Activated naive CD8-positive, alpha-beta T cell treated with anti-CD3 and anti-CD28 coated beads for 36 hours (primary cell): ENCODE measurements around the gene AKT3. TPM values are rescaled to one million over a fixed set of nuclear protein-coding genes. Genes with fewer than 3 reads are reported as not detected.
"Not testable (repeated sequence)": the region's sequence is repeated elsewhere in the genome, so short reads cannot be mapped to it uniquely, and the experiment has no call there.

ENCODE experiments used
- DNase-seq: peaks from one replicate; pipeline ENCODE4 v3.0.0; 2021
- H3K27ac Mint-ChIP-seq: one replicate; pipeline ENCODE4 v1.8.0; 2022; ENCODE audit warnings: mild to moderate bottlenecking, moderate library complexity, mixed read lengths
- H3K27me3 Mint-ChIP-seq: one replicate; pipeline ENCODE4 v1.8.0; 2022; ENCODE audit warnings: mild to moderate bottlenecking, mixed read lengths
- H3K36me3 Mint-ChIP-seq: one replicate; pipeline ENCODE4 v1.8.0; 2021; ENCODE audit warnings: mild to moderate bottlenecking, mixed read lengths
- H3K4me1 Mint-ChIP-seq: one replicate; pipeline ENCODE4 v1.8.0; 2021; ENCODE audit warnings: mixed read lengths
- H3K4me3 Mint-ChIP-seq: one replicate; pipeline ENCODE4 v1.8.0; 2022; ENCODE audit warnings: mild to moderate bottlenecking, moderate library complexity, mixed read lengths
- H3K9me3 Mint-ChIP-seq: one replicate; pipeline ENCODE4 v1.8.0; 2022; ENCODE audit warnings: mixed read lengths
- total RNA-seq, 2 experiments: library from RNA; stranded (reverse); gene quantifications; one replicate each; pipeline ENCODE4 v1.2.3, GENCODE V29; 2021

AKT3 gene
- total RNA-seq: 10 to 100 TPM; 19.1 to 21.5 TPM

DNA sequence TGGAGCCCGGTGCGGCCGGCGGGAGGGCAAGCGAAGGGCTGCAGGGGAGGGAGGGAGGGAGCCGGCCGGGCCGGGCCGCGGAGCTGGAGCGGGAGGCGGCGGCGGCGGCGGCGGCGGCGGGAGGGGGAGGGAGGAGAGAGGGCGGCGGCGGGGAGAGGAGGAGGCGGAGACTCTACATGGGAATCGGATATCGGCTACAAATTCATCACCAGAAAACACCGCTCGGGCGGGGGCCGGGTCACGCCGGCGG lies at the start of gene AKT3:
TSS of gene AKT3 (minus strand) at position 42 of the 250 bp plus-strand sequence. CDS start 7,073 bp downstream, outside the sequence.
- Mint-ChIP-seq H3K27ac (peak within 1 kb of the TSS; percentile 95), H3K4me3 (peak within 1 kb of the TSS; percentile 91), H3K36me3 (peaks cover 4% of the 10 kb centered on the region), H3K9me3 (no peaks in the 10 kb centered on the region), H3K4me1 (peaks cover 37% of the 10 kb centered on the region), H3K27me3 (peaks cover 6% of the 10 kb centered on the region)
- no peak for DNase-seq

DNA sequence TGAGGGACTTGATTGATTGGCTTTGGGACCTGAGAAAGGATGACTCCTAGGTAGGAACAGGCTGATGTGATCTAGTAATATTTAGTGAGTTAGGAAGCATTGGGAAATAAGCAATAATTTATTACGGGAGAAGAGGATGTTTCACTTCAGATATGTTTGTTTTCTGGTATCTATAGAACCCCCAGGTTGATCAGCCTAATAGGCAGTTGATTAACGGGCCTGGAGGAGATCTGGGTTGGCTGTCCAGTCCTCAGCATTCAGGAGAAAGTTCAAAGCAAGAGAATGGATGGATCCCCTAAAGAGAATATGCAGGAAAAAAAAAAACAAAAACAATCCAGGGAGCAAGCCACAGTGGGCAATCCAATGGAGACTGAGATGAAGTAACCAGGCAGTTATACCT lies 48.2 kb upstream of the AKT3 start:
- H3K4me1 Mint-ChIP-seq: no peaks in the 10 kb centered on the region

DNA sequence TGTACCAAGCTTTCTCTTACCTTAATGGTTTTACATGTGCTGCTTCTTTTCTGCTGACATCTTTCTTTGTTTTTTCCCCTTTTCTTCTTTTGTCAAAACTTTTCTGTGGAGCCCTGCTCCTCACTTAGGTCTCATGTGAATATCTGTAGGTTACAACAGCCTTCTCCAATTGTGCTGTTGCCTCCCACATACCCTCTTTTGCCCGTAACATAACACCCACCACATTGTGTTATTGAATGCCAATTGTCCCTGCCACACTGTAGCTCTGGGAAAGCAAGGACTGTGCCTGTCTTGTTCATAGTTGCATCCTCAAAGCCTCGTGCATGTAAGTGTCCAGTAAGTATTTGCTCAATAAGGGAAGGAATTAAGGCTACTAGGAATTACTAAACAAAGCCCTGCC lies 46.3 kb upstream of the AKT3 start:
- no peaks in the 10 kb centered on the region for H3K9me3 Mint-ChIP-seq
- no peak overlapping the region for H3K4me3 Mint-ChIP-seq
- no peak for DNase-seq
- H3K27ac Mint-ChIP-seq: no peak overlapping the region
- H3K27me3 Mint-ChIP-seq: no peaks in the 10 kb centered on the region
- no peaks in the 10 kb centered on the region for H3K4me1 Mint-ChIP-seq
- no peaks in the 10 kb centered on the region for H3K36me3 Mint-ChIP-seq

More for the DNA sequence above, 48.2 kb upstream of the AKT3 start:
- no peak for DNase-seq
- no peaks in the 10 kb centered on the region for H3K27me3 Mint-ChIP-seq
- H3K27ac Mint-ChIP-seq: no peak overlapping the region
- no peaks in the 10 kb centered on the region for H3K9me3 Mint-ChIP-seq
- no peaks in the 10 kb centered on the region for H3K36me3 Mint-ChIP-seq
- no peak overlapping the region for H3K4me3 Mint-ChIP-seq

DNA sequence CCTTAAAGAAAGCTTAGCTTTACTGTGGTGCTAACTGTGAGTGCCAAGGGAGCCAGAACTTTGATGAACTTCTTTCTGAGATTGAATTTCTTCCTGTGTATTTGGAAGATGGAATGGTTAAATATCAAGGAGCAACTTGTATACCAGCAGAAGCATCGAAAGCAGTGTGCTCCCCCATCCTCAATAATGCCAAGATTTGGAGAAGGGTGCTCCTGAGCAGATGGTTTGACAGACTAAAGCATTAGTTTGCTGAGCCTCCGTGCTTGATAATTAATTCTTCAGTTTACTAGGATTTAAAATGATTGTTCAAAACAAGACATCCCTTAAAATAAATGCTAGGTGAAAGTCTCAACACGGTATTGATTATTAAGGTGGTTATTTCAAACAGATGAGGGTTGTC lies 42.4 kb upstream of the AKT3 start:
- DNase-seq: no peak
- Mint-ChIP-seq H3K4me1 (no peaks in the 10 kb centered on the region), H3K9me3 (no peaks in the 10 kb centered on the region), H3K36me3 (no peaks in the 10 kb centered on the region), H3K27ac (no peak overlapping the region), H3K27me3 (no peaks in the 10 kb centered on the region), H3K4me3 (no peak overlapping the region)

DNA sequence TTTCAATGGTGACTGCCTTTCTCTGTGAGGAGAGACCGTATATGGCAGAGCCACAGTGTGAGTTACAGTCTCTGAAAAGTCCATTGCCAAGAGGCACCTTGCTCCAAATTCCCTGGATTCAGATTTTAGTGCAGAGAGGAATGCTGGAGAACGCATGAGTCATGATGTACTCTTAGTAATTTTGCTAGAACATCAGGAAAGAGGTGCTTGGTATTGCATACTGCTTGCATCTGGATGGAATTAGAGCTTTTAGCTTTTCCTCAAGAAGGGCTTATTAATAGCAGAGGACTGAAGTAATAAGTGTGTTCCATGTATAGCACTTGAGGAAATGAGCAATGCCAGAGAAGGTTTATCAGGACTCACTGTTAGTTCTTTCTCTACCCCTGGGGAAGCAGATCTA lies 40.5 kb upstream of the AKT3 start:
- Mint-ChIP-seq H3K27me3 (peaks cover 3% of the 10 kb centered on the region), H3K4me1 (no peaks in the 10 kb centered on the region), H3K9me3 (no peaks in the 10 kb centered on the region)

DNA sequence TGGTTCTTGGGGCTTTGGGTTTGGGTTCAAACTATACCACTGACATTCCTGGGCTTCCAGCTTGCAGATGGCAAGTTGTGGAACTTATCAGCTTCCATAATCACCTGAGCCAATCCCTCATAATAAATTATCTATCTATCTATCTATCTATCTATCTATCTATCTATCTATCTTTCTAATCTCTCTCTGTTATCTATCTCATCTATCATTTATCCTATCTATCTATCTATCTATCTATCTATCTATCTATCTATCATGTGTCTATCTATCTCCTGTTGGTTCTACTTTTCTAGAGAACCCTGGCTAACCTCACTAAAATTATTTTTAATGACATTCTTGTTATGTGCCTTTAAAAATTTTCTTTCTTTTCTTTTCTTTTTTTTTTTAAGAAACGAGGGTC lies 35.8 kb upstream of the AKT3 start:
- Mint-ChIP-seq H3K4me3 (no peak overlapping the region), H3K4me1 (no peaks in the 10 kb centered on the region), H3K36me3 (no peaks in the 10 kb centered on the region), H3K27me3 (peaks cover 3% of the 10 kb centered on the region), H3K27ac (no peak overlapping the region), H3K9me3 (no peaks in the 10 kb centered on the region)
- DNase-seq: no peak

More for the DNA sequence above, 40.5 kb upstream of the AKT3 start:
- Mint-ChIP-seq H3K27ac (no peak overlapping the region), H3K4me3 (no peak overlapping the region), H3K36me3 (no peaks in the 10 kb centered on the region)
- DNase-seq: no peak

DNA sequence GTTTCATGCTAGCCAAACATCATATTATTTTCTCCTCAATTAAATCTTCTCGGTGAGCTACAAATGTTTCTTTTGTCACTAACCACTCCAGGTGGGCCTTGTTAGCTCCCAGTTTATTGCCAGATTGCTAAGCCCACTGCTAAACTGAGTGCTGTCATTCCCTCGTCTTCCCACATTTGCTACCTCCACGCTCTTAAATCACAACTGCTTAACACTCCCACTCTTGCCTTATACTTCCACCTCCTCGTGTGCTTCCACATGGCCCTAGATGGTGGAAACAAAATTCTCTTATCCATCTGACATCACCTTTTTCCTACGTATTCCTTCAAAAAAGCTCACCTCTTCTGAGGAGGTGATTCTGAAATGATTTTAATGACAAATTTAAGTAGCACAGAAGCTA lies 34.6 kb upstream of the AKT3 start:
- H3K27ac Mint-ChIP-seq: no peak overlapping the region
- no peaks in the 10 kb centered on the region for H3K9me3 Mint-ChIP-seq
- H3K36me3 Mint-ChIP-seq: no peaks in the 10 kb centered on the region
- DNase-seq: no peak
- peaks cover 4% of the 10 kb centered on the region for H3K27me3 Mint-ChIP-seq
- H3K4me1 Mint-ChIP-seq: no peaks in the 10 kb centered on the region
- H3K4me3 Mint-ChIP-seq: no peak overlapping the region

DNA sequence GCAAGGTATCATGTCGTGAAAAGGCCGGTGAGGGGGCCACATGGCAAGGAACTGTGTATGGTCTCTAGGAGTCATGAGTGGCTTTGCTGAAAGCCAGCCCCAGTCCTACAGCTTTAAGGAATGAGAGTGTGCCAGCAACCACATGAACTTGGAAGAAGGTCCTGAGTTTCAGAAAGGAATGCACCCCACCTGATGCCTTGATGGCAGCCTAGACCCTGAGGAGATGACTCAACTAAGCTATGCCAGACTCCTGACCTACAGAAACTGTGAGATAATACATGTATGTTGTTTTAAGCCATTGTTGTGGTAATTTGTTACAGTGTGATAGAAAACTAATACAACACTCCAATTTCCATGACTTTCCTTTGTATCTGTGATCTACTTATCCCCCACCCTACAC lies 33.5 kb upstream of the AKT3 start:
- no peak overlapping the region for H3K27ac Mint-ChIP-seq
- no peak overlapping the region for H3K4me3 Mint-ChIP-seq
- no peaks in the 10 kb centered on the region for H3K36me3 Mint-ChIP-seq
- peaks cover 6% of the 10 kb centered on the region for H3K27me3 Mint-ChIP-seq
- H3K9me3 Mint-ChIP-seq: no peaks in the 10 kb centered on the region
- no peak for DNase-seq
- no peaks in the 10 kb centered on the region for H3K4me1 Mint-ChIP-seq

DNA sequence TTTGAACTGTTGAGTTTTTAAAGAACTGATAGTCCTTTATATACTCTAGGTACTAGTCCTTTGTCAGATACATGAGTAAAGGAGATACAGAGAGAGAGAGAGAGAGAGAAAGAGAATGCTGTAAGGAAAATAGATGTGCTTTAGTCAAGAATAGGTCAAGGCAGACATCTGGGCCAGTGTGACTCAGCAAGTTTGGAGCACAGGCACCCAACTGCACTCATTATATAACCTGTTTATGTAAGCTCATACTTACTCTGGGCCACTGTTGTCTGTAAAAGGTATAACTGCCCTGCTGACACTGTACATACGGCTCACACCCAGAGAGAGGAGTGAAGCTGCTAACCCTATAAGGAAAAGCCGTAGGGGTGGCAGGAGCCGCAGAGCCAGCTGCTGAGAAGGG lies 32.2 kb upstream of the AKT3 start:
- Mint-ChIP-seq H3K4me3 (no peak overlapping the region), H3K4me1 (no peaks in the 10 kb centered on the region), H3K27me3 (peaks cover 6% of the 10 kb centered on the region), H3K9me3 (no peaks in the 10 kb centered on the region), H3K36me3 (no peaks in the 10 kb centered on the region), H3K27ac (no peak overlapping the region)
- DNase-seq: no peak

- H3K4me1 Mint-ChIP-seq, H3K4me3 Mint-ChIP-seq, H3K36me3 Mint-ChIP-seq, H3K27me3 Mint-ChIP-seq, DNase-seq, H3K9me3 Mint-ChIP-seq, H3K27ac Mint-ChIP-seq: not testable (repeated sequence)
These were observed 27.0 kb upstream of the AKT3 start for GRCh38 chr1:243877058-243877457.

DNA sequence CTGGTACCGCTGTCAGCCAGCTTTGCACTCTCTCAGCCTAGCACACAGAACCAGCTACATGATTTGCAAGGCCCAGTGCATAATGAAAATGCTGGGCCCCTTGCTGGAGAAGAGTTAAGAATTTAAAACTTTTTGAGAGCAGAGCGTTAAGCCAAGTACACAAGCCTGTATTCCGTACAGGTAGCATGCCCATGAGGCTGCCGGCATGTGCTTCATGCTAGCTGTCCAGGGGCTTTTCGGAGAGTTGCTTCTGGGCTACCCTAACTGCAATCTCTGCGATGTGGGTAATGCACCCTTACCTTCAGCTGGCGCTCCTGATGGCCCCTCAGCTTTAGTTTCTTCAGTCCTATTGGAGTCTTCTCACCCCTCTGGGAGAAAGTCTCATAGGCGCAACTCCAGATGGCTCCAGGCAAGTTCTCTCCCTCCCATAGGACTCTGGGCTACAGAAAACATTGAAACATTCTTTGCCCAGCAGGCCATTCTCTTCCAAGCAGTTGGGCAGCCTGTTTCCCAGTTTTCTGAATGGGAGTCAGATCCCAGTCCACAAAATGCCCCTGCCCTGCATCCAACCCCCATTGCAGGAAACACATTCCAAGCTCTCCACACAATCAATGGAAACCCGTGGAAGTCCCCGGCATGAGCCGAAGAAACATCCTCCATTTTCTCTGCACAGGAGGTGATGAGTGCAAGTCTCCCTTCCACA lies 5.7 kb upstream of the AKT3 start:
- H3K27me3 Mint-ChIP-seq: peaks cover 26% of the 10 kb centered on the region
- H3K9me3 Mint-ChIP-seq: no peaks in the 10 kb centered on the region
- no peak for DNase-seq
- no peak overlapping the region for H3K27ac Mint-ChIP-seq
- peaks cover 2% of the 10 kb centered on the region for H3K36me3 Mint-ChIP-seq
- H3K4me1 Mint-ChIP-seq: peaks cover 16% of the 10 kb centered on the region
- H3K4me3 Mint-ChIP-seq: no peak overlapping the region

DNA sequence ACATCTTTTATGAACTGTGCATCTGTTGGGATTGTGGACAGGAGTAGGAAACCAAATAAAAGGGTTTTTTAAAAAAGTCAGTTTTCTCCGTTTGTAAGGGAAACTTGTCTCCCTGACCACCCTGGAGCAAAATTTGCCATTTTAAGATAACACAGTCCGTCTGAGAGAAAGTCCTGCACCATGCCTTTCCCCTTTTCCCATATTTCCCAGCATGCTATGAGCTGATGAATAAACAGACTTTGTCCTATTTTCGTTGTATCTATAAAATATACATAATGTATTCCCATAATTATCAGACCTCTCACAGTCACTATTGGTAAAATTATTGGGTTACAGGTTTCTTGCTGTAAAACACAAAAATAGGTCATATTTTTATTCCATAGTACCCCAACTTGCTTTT lies 1.7 kb upstream of the AKT3 start:
- H3K27me3 Mint-ChIP-seq: peaks cover 10% of the 10 kb centered on the region
- H3K4me3 Mint-ChIP-seq: peak overlapping the region; percentile 87
- H3K27ac Mint-ChIP-seq: peak overlapping the region; percentile 90
- peaks cover 4% of the 10 kb centered on the region for H3K36me3 Mint-ChIP-seq
- DNase-seq: no peak
- H3K9me3 Mint-ChIP-seq: no peaks in the 10 kb centered on the region
- H3K4me1 Mint-ChIP-seq: peaks cover 31% of the 10 kb centered on the region

- Mint-ChIP-seq H3K4me3 (peak overlapping the region; percentile 87), H3K9me3 (no peaks in the 10 kb centered on the region), H3K4me1 (peaks cover 35% of the 10 kb centered on the region), H3K36me3 (peaks cover 4% of the 10 kb centered on the region), H3K27ac (peak overlapping the region; percentile 90), H3K27me3 (peaks cover 10% of the 10 kb centered on the region)
- no peak for DNase-seq
These were observed 1.3 kb upstream of the AKT3 start for GRCh38 chr1:243851257-243851756.

GRCh38 chr1:243850452-243851256 lies 611 bp upstream of the AKT3 start:
- Mint-ChIP-seq H3K4me1 (peaks cover 37% of the 10 kb centered on the region), H3K36me3 (peaks cover 4% of the 10 kb centered on the region), H3K9me3 (no peaks in the 10 kb centered on the region), H3K27me3 (peaks cover 10% of the 10 kb centered on the region), H3K27ac (peak overlapping the region; percentile 90), H3K4me3 (peak overlapping the region; percentile 87)
- peak; percentile 85 for DNase-seq

GRCh38 chr1:243849421-243850201 lies 432 bp downstream of the AKT3 start:
- Mint-ChIP-seq H3K9me3 (no peaks in the 10 kb centered on the region), H3K4me1 (peaks cover 37% of the 10 kb centered on the region), H3K27ac (peak overlapping the region; percentile 95), H3K36me3 (peaks cover 4% of the 10 kb centered on the region), H3K27me3 (peaks cover 5% of the 10 kb centered on the region), H3K4me3 (peak overlapping the region; percentile 91)
- DNase-seq: peak; percentile 62
